Heart right ventricle (tissue), 16 donors: ENCODE measurements around the gene SSH3. TPM values are rescaled to one million over a fixed set of nuclear protein-coding genes. Genes with fewer than 3 reads are reported as not detected.
A peak's percentile ranks its signal among the peaks of the same experiment; 100 is the strongest.

Experiments used
- ATAC-seq, 8 donors: fragments of 200-7000 bp; cut with Tn5 transposase; one replicate each; pipeline ENCODE4 v1.9.1; 2020; ENCODE audit warnings: mild to moderate bottlenecking in 8 of 8, moderate library complexity in 8 of 8, moderate number of reproducible peaks in 1 of 8
- DNase-seq, 2 donors: peaks; one replicate each; pipeline ENCODE4 v3.0.0-alpha.2; 2020
- H3K27ac ChIP-seq, 10 donors: fragments of 200-600 bp; sonication (generic) in 2 of 10; one replicate each; pipeline versions ENCODE4 v1.5.0 to v1.8.0; 2020 to 2022; ENCODE audit warnings: mild to moderate bottlenecking in 3 of 10
- H3K27me3 ChIP-seq, 7 donors: fragments of 200-600 bp; one replicate each; pipeline ENCODE4 v1.8.0; 2021 to 2022; ENCODE audit warnings: mild to moderate bottlenecking in 2 of 7
- H3K36me3 ChIP-seq, 9 donors: fragments of 200-600 bp; sonication (generic) in 1 of 9; one replicate each; pipeline versions ENCODE4 v1.5.0 to v1.8.0; 2020 to 2022; ENCODE audit warnings: mild to moderate bottlenecking in 2 of 9
- H3K4me1 ChIP-seq, 9 donors: fragments of 200-600 bp; sonication (generic) in 1 of 9; one replicate each; pipeline versions ENCODE4 v1.5.0 to v1.8.0; 2020 to 2022; ENCODE audit warnings: mild to moderate bottlenecking in 4 of 9
- H3K4me3 ChIP-seq, 10 donors: fragments of 200-600 bp; sonication (generic) in 2 of 10; one replicate each; pipeline versions ENCODE4 v1.5.0 to v1.8.0; 2020 to 2022; ENCODE audit warnings: mild to moderate bottlenecking in 7 of 10, moderate library complexity in 2 of 10
- H3K9me3 ChIP-seq, 11 donors: fragments of 200-600 bp in 10 of 11; sonication (generic) in 2 of 11; one replicate each; pipeline versions ENCODE4 v1.5.0 to v1.8.0; 2013 to 2022; ENCODE audit warnings: mild to moderate bottlenecking in 2 of 11, control low read depth in 1 of 11, moderate library complexity in 1 of 11
- WGBS, 2 donors: extraction: QIAGEN DNeasy Blood & Tissue Kit; methylation state at CpG; one replicate each; pipeline ENCODE4 v1.1.7; 2013; ENCODE audit warnings: inconsistent platforms in 1 of 2; 5-methylcytosine and 5-hydroxymethylcytosine counted together
- intact Hi-C, 10 donors: fragments of 100-400 bp; cut with DNase I; formaldehyde crosslinking; loops; one replicate each; pipeline versions ENCODE4 v1.11.1 to v1.14.2; 2022
- polyA plus RNA-seq, 2 donors: library from polyadenylated mRNA; stranded (reverse); fragments of 200-250 nt; gene quantifications; one replicate each; pipeline ENCODE4 v1.2.3, GENCODE V29; 2013
- total RNA-seq, 10 donors: library from RNA; stranded (reverse); fragmentation: NEBNext Ultra II Directional in 3 of 10; extraction: Animal tissue kit (Norgen Biotek cat#: 25700) in 3 of 10; gene quantifications; one replicate each; pipeline versions ENCODE4 v1.2.1 to v1.2.4, GENCODE V29; 2021 to 2023
- TF ChIP-seq, protein P1 (sequence below), 9 donors: fragments of 200-600 bp; sonication (generic) in 2 of 9; IDR thresholded peaks; one replicate each; pipeline versions ENCODE4 v1.5.0 to v1.8.0; 2021 to 2022; ENCODE audit warnings: antibody characterized with exemption in 9 of 9, mild to moderate bottlenecking in 5 of 9, moderate library complexity in 1 of 9
- donor health status: Arrhythmogenic right ventricular cardiomyopathy.
- donor health status: ischemic (EF 13 %, LVEDD 7.1; RV severe dilation, severe dysfunction).
- donor health status: healthy with polysubstance abuse.
- donor health status: DM: no; HTN: yes; CAD: no.
- donor health status: DM: no; HTN: no; CAD: no.
- donor health status: ischemic (EF 25% LVEDD 6.9; RV normal size, moderate dysfunction).
- donor health status: ischemic (EF 25% LVEDD 5.7; RV mildly dilated, moderate dysfunction).
- donor health status: healthy.
- donor health status: DM: yes; HTN: yes; CAD: no.
- donor health status: Ischemic cardiomyopathy.
- donor health status: ischemic (EF 35%, LVEDD 5.7; RV mildly dilated, moderate dysfunction).
- donor health status: nonischemic (EF 11% LVEDD 7.7; RV severe dilation, severe dysfunction).
- donor health status: DM: yes; HTN: yes; CAD: no.
- donor health status: PGD.
- donor health status: ischemic (EF 29% LVEDD 5.4; RV normal size, mild dysfunction).
- donor health status: nonischemic (EF 23%, LVEDD 6.1; RV moderate dilation, normal function).

SSH3 gene
- total and polyA plus RNA-seq, 12 donors: 7.8 to 21.2 (median 15.3) TPM

DNA sequence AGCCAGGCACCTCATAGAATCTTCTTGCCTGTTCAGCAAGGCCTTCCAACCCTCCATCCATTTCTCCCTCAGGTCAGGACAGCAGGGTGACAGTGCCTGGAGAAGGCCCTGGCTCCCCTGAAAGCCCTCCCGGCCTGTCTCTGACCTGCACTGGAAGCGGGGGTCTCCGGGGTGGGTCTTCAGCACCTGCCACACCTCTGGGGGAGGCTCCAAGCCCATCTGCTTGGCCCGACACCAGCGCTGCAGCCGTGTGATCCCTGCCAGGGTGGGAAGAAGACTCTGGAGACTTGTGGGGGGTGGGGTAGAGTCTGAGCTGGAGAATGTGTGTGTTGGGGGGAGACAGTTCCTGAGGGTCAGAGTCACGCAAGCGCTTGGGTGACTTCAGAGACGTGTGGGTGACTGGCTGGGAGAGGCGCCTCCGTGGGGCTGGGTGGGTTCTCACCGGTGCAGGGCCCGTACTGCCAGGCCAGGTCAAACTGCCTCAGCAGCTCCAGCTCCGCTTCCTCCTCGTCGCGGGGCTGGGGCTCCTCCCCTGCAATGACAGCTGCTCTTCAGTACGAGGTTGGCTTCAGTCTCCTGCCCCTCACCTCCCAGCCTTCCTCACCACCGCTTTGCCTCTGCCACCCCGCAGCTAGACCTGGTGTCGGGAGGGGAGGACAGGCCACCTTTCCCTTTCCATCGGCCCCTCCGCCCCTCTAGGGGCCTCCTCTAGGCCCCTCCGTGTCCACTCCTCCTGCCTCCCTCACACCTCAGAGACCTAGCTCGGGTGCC, 49.4 kb downstream of the SSH3 start:
- intact Hi-C loops: loop anchor here in 5 of 10 donors (2.0 to 10.0 kb wide), 5 partner anchors 32 to 362 kb away; partner anchors contain the start of genes CDK2AP2 (in 3 of the 5), PITPNM1 (in 2 of the 5) and RPS6KB2 (in 1 of the 5)
- H3K27ac ChIP-seq: peak overlapping the region; percentile 94 to 100 (median 99)
- WGBS, 2 donors: 9 to 12% methylated on average over 25 of the region's 25 CpGs
- H3K36me3 ChIP-seq: peaks cover 0 to 5% (median 0%) of the 10 kb centered on the region in 9 donors
- peak overlapping the region; percentile 62 to 97 (median 74) for H3K4me3 ChIP-seq
- peaks cover 31 to 84% (median 66%) of the 10 kb centered on the region in 9 donors for H3K4me1 ChIP-seq
- TF ChIP-seq, protein P1, sequence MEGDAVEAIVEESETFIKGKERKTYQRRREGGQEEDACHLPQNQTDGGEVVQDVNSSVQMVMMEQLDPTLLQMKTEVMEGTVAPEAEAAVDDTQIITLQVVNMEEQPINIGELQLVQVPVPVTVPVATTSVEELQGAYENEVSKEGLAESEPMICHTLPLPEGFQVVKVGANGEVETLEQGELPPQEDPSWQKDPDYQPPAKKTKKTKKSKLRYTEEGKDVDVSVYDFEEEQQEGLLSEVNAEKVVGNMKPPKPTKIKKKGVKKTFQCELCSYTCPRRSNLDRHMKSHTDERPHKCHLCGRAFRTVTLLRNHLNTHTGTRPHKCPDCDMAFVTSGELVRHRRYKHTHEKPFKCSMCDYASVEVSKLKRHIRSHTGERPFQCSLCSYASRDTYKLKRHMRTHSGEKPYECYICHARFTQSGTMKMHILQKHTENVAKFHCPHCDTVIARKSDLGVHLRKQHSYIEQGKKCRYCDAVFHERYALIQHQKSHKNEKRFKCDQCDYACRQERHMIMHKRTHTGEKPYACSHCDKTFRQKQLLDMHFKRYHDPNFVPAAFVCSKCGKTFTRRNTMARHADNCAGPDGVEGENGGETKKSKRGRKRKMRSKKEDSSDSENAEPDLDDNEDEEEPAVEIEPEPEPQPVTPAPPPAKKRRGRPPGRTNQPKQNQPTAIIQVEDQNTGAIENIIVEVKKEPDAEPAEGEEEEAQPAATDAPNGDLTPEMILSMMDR (IDR thresholded peaks at IDR 0.05): no peak
- H3K9me3 ChIP-seq: no peaks in the 10 kb centered on the region
- DNase-seq (peak; percentile 27 to 40), ATAC-seq (peak; percentile 2 to 26 (median 16))
- no peaks in the 10 kb centered on the region for H3K27me3 ChIP-seq

DNA sequence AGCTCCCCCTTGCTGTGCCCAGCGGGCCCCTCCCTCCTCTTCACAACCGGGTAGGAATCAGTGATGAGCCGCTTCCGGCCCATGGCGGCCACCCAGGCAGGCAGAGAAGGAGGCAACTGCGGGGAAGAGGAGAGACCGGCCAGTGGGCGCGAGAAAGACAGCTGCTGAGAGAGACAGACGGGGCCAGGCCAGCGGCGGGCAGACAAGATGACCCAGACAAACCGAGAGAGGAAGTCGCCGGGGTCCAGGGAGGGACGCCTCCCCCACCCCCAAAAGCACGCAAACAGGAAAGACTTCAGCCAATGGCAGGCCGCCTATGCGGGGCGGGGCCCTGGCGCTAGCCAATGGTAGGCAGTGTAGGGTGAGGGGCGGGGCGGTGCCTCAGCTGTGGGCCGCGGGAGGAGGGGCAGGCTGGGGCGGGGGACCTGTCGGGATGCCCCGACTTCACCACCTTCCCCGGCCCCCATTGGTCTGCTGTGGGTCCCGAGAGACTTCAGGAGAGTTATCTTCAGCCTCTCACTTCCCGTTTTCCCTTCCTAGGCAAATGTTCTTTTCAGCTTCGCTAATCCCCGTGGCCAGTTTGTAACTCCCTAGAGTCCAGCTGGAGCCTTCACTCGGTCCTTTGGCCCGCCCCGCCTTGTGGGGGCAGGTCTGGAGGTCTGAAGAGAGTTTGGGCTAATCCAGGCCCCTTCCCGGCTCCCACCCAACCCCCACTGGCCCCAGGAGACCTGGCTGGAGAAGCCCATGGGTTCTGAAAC, 50.2 kb downstream of the SSH3 start, which contains the start of gene POLD4:
TSS of gene POLD4 (minus strand) at position 230 of the 758 bp plus-strand sequence. CDS start at position 83, 147 bp downstream.
- Histone ChIP-seq H3K27me3 (no peaks in the 10 kb centered on the region), H3K9me3 (no peaks in the 10 kb centered on the region), H3K27ac (peak within 1 kb of the TSS; percentile 94 to 100 (median 99)), H3K36me3 (peaks cover 0 to 5% (median 0%) of the 10 kb centered on the region in 9 donors), H3K4me3 (peak within 1 kb of the TSS; percentile 62 to 97 (median 74)), H3K4me1 (peaks cover 31 to 91% (median 66%) of the 10 kb centered on the region in 9 donors)
- WGBS, 2 donors: 0% methylated on average over 36 to 37 of the region's 37 CpGs
- TF ChIP-seq, protein P1 (IDR thresholded peaks at IDR 0.05): no peak
- intact Hi-C loops: loop anchor here in 5 of 10 donors (2.0 to 10.0 kb wide), 5 partner anchors 31 to 361 kb away; partner anchors contain the start of genes CDK2AP2 (in 3 of the 5), PITPNM1 (in 2 of the 5) and RPS6KB2 (in 1 of the 5)
- ATAC-seq (peak; percentile 88 to 96 (median 94)), DNase-seq (peak; percentile 98 to 99)

DNA sequence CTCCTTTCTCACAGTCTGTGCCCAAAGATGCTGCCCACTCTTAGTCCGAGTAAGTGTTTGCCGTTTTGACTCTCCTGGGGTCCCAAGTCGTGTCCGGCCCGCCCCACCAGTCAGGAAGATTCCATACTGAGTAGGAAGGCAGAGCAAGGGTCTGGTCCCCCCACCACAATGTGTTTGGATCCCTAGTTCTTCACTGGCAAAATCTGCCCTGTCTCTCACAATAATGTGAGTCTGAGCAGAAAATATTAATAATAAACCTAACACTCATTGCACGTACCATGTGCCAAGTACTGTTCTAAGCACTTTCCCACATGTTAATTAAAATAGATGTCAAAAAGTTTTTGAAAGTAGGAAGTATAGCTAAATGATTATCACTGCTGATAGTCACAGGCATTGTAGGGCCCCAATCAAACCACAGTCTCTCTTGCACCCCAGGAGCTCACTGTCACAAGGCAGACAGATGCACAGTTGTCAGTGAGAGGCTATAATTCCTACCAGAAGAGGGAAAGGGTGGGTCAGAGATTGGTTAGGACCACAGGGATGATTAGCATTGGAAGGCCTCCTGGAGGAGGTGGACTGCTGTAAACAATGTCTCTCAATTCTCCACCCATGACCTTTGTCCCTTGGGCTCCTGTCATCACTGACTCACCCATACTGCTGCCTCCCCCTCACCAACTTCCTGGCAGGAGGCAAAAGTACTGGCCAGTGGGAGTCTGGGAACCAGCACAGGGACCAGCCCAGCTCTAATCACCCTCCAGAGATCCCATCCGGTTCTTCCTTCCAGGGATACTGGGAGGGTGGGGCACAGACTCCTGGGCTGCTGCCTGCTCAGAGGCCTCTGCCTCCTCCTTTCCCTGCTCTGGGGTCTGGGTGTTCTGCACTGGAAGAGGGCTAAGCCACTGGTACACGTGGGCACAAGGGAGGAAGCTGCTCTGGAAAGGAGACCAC, 51.0 kb downstream of the SSH3 start:
- WGBS, 2 donors: 19 to 28% methylated on average over 8 of the region's 8 CpGs
- Histone ChIP-seq H3K27ac (peak overlapping the region; percentile 94 to 100 (median 99)), H3K9me3 (no peaks in the 10 kb centered on the region), H3K36me3 (peaks cover 0 to 5% (median 0%) of the 10 kb centered on the region in 9 donors), H3K4me3 (peak overlapping the region in 9 of 10 donors; percentile 62 to 97 (median 77)), H3K4me1 (peaks cover 31 to 89% (median 66%) of the 10 kb centered on the region in 9 donors), H3K27me3 (no peaks in the 10 kb centered on the region)
- intact Hi-C loops: loop anchor here in 4 of 10 donors (1.0 to 10.0 kb wide), 4 partner anchors 29 to 360 kb away; partner anchors contain the start of genes CDK2AP2 (in 3 of the 4), PITPNM1 (in 3 of the 4) and RPS6KB2 (in 1 of the 4)
- TF ChIP-seq, protein P1 (IDR thresholded peaks at IDR 0.05): peak in 2 of 9 donors; percentile 12 to 25
- ATAC-seq: peak; percentile 5 to 59 (median 38)
- peak; percentile 57 to 79 for DNase-seq
